ENCODE measurements around the gene KIAA0408. TPM values are rescaled to one million over a fixed set of nuclear protein-coding genes. Genes with fewer than 3 reads are reported as not detected.

KIAA0408 gene
- total RNA-seq, 4 donors from 2014 or later: 8.4 to 16.5 (median 11.8) TPM

GRCh38 chr6:127458817-127459216 lies 372 bp downstream of the KIAA0408 start:
- TF ChIP-seq EP300 (IDR thresholded peaks at IDR 0.05) (no peak), CTCF (IDR thresholded peaks at IDR 0.05) (no peak), POLR2A (IDR thresholded peaks at IDR 0.05) (no peak)
- Histone ChIP-seq H3K36me3 (no peaks in the 10 kb centered on the region), H3K27me3 (no peaks in the 10 kb centered on the region), H3K27ac (peak overlapping the region; percentile 27 to 85 (median 81)), H3K4me1 (peaks cover 0 to 48% (median 14%) of the 10 kb centered on the region in 4 donors), H3K9me3 (no peaks in the 10 kb centered on the region), H3K4me3 (peak overlapping the region; percentile 8 to 41 (median 14))
- peak in 1 of 2 donors; percentile 74 for DNase-seq (ENCODE audit: low spot score in 2 of 2)
- 19 to 21% methylated on average over 4 of the region's 4 CpGs for WGBS, 2 donors

GRCh38 chr6:127458222-127458621 lies 967 bp downstream of the KIAA0408 start:
- Histone ChIP-seq H3K27ac (peak overlapping the region; percentile 7 to 85 (median 81)), H3K4me3 (peak overlapping the region in 3 of 4 donors; percentile 8 to 41 (median 20)), H3K4me1 (peaks cover 0 to 44% (median 14%) of the 10 kb centered on the region in 4 donors), H3K36me3 (no peaks in the 10 kb centered on the region), H3K27me3 (no peaks in the 10 kb centered on the region), H3K9me3 (no peaks in the 10 kb centered on the region)
- 23 to 26% methylated on average over 3 of the region's 3 CpGs for WGBS, 2 donors
- DNase-seq (ENCODE audit: low spot score in 2 of 2): no peak
- TF ChIP-seq CTCF (IDR thresholded peaks at IDR 0.05) (no peak), POLR2A (IDR thresholded peaks at IDR 0.05) (no peak), EP300 (IDR thresholded peaks at IDR 0.05) (no peak)

GRCh38 chr6:127457456-127458064 lies 1.6 kb downstream of the KIAA0408 start:
- no peaks in the 10 kb centered on the region for H3K27me3 ChIP-seq
- no peaks in the 10 kb centered on the region for H3K36me3 ChIP-seq
- DNase-seq (ENCODE audit: low spot score in 2 of 2): peak in 1 of 2 donors; percentile 30
- 14 to 18% methylated on average over 3 of the region's 3 CpGs for WGBS, 2 donors
- H3K4me3 ChIP-seq: peak overlapping the region in 1 of 4 donors; percentile 41
- H3K4me1 ChIP-seq: peaks cover 0 to 41% (median 14%) of the 10 kb centered on the region in 4 donors
- H3K27ac ChIP-seq: peak overlapping the region in 3 of 4 donors; percentile 78 to 85 (median 84)
- no peak for TF ChIP-seq CTCF (IDR thresholded peaks at IDR 0.05)
- no peak for TF ChIP-seq POLR2A (IDR thresholded peaks at IDR 0.05)
- peak in 1 of 2 donors; percentile 77 for TF ChIP-seq EP300 (IDR thresholded peaks at IDR 0.05)
- no peaks in the 10 kb centered on the region for H3K9me3 ChIP-seq

- DNase-seq (ENCODE audit: low spot score in 2 of 2): no peak
- H3K4me3 ChIP-seq: no peak overlapping the region
- no peaks in the 10 kb centered on the region for H3K27me3 ChIP-seq
- no peaks in the 10 kb centered on the region for H3K9me3 ChIP-seq
- H3K27ac ChIP-seq: peak overlapping the region in 2 of 4 donors; percentile 84 to 85
- H3K36me3 ChIP-seq: no peaks in the 10 kb centered on the region
- TF ChIP-seq CTCF (IDR thresholded peaks at IDR 0.05) (no peak), POLR2A (IDR thresholded peaks at IDR 0.05) (no peak), EP300 (IDR thresholded peaks at IDR 0.05) (no peak)
- 77 to 82% methylated on average over 3 of the region's 3 CpGs for WGBS, 2 donors
- peaks cover 0 to 41% (median 14%) of the 10 kb centered on the region in 4 donors for H3K4me1 ChIP-seq
Measured at GRCh38 chr6:127456465-127456864, 2.7 kb downstream of the KIAA0408 start.

GRCh38 chr6:127453845-127454619 lies 5.2 kb downstream of the KIAA0408 start:
- 76 to 90% methylated on average over 2 of the region's 2 CpGs for WGBS, 2 donors
- no peak overlapping the region for H3K4me3 ChIP-seq
- H3K27me3 ChIP-seq: no peaks in the 10 kb centered on the region
- H3K4me1 ChIP-seq: peaks cover 0 to 31% (median 14%) of the 10 kb centered on the region in 4 donors
- TF ChIP-seq EP300 (IDR thresholded peaks at IDR 0.05): no peak
- TF ChIP-seq CTCF (IDR thresholded peaks at IDR 0.05): no peak
- no peak for TF ChIP-seq POLR2A (IDR thresholded peaks at IDR 0.05)
- peak overlapping the region in 1 of 4 donors; percentile 29 for H3K27ac ChIP-seq
- no peak for DNase-seq (ENCODE audit: low spot score in 2 of 2)
- H3K9me3 ChIP-seq: no peaks in the 10 kb centered on the region
- H3K36me3 ChIP-seq: peaks cover 0 to 8% (median 0%) of the 10 kb centered on the region in 3 donors
